GM18907 (cell line): ENCODE results near the gene MOGAT2.
"Not testable (repeated sequence)": the region's sequence is repeated elsewhere in the genome, so short reads cannot be mapped to it uniquely, and the experiment has no call there.

Experiments
- ATAC-seq: cut with Tn5 transposase; IDR thresholded peaks from one replicate; pipeline ENCODE4 v1.9.1; 2021; ENCODE audit warnings: mild to moderate bottlenecking, moderate library complexity; ENCODE audit not compliant: unreplicated experiment

MOGAT2 gene

GRCh38 chr11:75748729-75749273 lies 31.2 kb downstream of the MOGAT2 start:
- ATAC-seq = not testable (repeated sequence)

GRCh38 chr11:75754933-75755332 lies 37.3 kb downstream of the MOGAT2 start:
- ATAC-seq = not testable (repeated sequence)

GRCh38 chr11:75757651-75758050 lies 40.0 kb downstream of the MOGAT2 start:
- ATAC-seq = no peak

- ATAC-seq = no peak
Measured at GRCh38 chr11:75759832-75760231, 42.2 kb downstream of the MOGAT2 start.

DNA sequence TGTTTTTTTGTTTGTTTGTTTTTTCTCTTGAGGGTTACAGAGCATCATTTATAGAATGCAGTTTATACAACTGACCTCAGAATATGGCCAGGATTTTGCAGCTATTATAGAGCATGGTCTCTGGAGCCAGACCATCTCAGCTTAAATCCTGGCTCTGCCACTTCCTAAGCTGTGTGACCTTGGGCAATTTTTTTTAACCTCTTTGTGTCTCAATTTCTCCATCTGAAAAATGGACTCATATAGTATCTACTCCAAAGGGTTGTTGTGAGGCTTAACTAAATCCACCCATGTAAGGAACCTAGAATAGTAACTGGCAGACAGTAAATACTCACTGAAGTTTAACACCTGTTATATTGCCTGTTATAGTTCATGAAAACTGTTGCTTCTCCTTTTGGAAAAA lies 42.6 kb downstream of the MOGAT2 start:
- ATAC-seq = no peak

GRCh38 chr11:75760710-75761493 lies 43.3 kb downstream of the MOGAT2 start:
- no peak for ATAC-seq

DNA sequence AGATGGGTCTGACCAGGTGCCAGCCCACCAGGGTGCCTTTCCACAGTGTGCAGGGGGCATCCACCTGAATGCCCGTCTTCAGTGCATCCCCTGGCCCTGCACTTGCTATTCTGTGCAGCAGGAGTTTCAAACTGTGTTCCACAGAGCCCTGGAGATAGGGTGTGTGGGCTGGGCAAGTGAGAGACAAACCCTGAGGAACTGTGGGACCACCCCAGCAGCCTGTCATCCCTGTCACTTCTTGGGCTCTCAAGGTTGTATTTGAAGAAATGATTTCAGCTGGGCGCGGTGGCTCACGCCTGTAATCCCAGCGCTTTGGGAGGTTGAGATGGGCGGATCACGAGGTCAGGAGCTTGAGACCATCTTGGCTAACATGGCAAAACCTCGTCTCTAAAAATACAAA lies 44.5 kb downstream of the MOGAT2 start:
- ATAC-seq = no peak

- no peak for ATAC-seq
Measured at GRCh38 chr11:75762885-75763284, 45.2 kb downstream of the MOGAT2 start.

GRCh38 chr11:75763846-75764245 lies 46.2 kb downstream of the MOGAT2 start:
- no peak for ATAC-seq

- ATAC-seq = no peak
Measured at GRCh38 chr11:75765116-75765515, 47.5 kb downstream of the MOGAT2 start.

DNA sequence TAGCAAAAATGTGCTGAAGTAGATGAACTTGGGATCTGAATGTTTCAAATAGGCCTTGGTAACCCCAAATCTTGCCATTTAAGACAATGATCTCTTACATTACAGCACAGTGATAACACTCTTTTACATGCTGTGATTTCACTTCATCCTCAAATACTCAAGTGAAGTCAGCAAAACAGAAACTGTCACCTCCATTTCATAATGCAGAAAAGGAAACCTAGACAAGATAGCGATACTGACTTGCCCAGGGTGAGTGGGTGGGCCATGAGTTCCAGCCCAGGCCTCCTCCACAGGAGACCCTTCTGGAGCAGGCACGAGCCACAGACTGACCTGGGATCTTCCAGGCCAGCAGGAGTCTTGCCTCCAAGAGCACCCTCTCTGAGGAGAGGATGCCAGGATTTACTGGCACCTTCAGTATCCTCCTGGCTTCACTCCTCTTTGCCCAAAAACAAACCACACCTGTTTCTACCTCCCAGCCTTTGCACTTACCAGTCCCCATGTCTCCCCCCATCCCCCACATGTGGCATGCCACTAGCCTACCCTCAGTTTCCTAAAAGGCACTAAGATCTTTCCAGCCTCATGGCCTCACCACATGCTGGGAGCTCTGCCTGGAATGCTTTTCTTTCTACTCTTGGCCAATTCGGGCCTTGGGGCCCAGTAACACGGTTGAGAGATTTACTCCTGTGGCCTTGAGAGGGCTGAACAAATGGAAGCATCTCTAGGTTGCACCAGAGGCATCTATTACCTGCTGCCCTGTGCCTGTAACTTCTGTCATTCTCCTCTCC lies 49.0 kb downstream of the MOGAT2 start:
- no peak for ATAC-seq

- no peak for ATAC-seq
Measured at GRCh38 chr11:75767228-75767572, 49.6 kb downstream of the MOGAT2 start.

- no peak for ATAC-seq
Measured at GRCh38 chr11:75767793-75768111, 50.1 kb downstream of the MOGAT2 start.

- peak; percentile 73 for ATAC-seq
Measured at GRCh38 chr11:75768112-75768908, 50.7 kb downstream of the MOGAT2 start, which contains the start of gene DGAT2. TSS of gene DGAT2 (plus strand) at chr11:75768778. CDS start at chr11:75768992, 214 bp downstream.

- ATAC-seq = no peak
Measured at GRCh38 chr11:75768909-75769771, 51.5 kb downstream of the MOGAT2 start.

DNA sequence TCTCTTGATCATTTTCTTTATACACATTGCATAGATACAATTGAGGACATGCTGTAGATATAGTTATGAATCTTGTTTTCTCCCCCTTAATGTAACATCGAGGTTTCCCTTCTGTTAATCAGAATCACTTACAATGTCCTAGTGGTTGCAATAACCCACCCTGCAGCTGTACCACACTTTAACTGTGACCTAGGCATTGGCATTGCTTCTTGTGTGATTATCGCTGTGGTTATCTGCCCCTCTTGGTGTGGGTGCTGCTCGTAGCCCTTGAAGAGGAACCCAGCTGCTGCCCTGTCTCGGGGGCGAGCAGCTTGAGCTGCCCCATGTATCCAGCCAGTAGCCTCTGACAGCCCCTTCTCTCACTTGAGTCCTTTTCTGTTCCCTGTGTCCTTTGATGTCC lies 52.5 kb downstream of the MOGAT2 start:
- no peak for ATAC-seq

DNA sequence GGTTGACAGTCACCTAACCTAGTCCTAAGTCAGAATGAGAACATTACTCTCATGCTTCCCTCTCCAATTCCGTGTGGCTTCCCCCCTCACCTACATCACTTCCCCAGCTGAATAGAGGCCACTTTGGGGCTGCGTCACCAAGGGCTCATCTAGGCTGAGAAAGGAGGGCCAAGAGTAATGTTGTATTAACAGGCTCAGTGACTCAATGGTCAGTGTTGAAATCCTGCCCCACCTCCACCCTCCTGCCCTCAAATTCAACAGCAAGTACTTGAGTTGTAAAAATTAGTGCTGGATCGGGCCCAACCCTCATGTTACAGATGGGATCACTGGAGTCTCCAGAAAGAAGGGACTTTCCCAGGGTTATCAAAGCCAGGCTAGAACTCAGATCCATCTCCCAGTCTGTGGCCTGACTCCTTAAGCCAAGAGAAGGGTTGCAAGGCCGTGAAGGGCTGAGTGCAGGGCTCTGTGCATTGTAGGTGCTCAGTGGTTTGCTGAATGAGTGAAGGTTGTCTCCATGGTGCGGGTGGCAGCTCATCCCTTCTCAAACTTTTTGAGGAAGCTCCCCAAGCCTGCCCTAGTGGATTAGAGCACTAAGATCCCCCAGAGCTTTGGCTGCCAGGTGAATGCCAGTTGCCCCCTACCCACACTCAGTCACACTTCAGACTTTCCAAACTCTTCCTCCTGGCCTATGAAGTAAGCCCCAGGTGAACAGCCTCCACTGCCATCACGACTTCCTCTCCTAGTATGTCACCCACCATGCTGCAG lies 54.2 kb downstream of the MOGAT2 start:
- ATAC-seq = no peak

DNA sequence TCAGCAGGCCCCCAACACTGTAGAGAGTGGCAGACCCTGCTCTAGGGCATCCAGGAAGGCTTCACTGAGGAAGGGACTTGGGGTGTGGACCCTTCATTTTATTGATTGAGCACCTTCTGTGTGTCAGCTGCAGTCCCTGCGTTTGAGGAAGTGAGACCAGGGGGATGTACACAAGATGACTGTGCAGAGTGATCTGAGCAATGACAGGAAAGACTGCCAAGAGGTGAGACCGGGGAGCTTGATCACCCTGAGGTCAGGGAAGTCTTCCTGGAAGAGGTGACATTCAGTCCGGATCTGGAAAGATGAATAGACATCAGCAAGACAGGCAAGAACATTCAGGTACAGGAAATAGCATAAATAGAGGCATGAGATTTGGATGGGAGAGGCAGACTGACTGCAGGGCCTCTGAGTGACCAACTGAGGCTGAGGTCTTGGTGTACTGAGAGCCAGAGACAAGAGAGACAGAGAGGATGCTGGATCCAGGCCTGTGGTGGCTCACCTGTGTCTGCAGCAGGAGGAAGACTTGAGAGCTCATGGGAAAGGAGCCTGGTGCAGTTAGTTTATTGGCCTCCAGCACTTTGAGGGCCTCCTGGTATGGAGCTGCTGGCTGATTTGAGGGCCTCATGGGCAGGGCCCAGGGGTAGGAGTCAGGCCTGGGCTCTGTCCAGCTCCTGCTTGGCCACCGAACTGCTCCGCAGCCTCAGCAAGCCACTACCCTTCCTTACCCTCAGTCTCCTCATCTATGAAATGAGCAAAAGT lies 56.1 kb downstream of the MOGAT2 start:
- ATAC-seq = peak; percentile 83

- ATAC-seq = no peak
Measured at GRCh38 chr11:75775056-75775455, 57.4 kb downstream of the MOGAT2 start.
